GM23338 (cell line): ENCODE measurements around the gene DSG1.

ENCODE experiments used
- EZH2 ChIP-seq: fragments of 200-600 bp; sonication (generic); IDR thresholded peaks from one replicate; pipeline ENCODE4 v1.8.0; 2017; ENCODE audit warnings: antibody characterized with exemption, mild to moderate bottlenecking, low read depth; ENCODE audit not compliant: unreplicated experiment
- EZH2phosphoT487 ChIP-seq: fragments of 200-600 bp; sonication (generic); IDR thresholded peaks from one replicate; pipeline ENCODE4 v1.8.1; 2018; ENCODE audit warnings: antibody characterized with exemption; ENCODE audit not compliant: unreplicated experiment

DNA sequence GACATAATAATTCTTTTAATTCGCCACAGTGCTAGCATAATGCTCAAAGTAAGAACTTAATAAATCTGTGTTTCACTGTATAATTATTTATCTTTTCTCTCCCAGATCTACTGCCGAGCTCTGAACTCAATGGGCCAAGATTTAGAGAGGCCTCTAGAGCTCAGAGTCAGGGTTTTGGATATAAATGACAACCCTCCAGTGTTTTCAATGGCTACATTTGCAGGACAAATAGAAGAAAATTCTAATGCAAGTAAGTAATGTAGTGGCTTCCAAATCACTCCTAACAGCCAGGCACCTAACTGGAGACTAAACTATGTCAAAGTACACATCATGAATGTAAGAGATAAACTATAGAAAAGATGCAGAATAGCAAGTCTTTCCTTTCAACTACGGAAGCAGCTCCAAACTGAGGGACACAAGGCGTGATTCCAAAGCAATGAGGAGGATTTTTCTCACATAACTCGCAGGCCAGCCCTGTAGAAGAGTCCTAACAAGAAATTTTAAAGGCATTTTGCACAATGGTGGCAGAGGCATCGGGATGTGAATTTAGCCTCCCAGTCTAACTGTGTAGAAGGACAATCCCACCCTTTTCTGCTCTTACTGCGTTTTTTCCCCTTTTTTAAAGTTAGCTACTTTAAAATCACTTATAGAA is 12.0 kb downstream of the DSG1 start:
- TF ChIP-seq EZH2 (no peak), EZH2phosphoT487 (no peak)
